GM18951 (cell line): ENCODE results near the gene RCOR1.

Experiments used
- POLR2A ChIP-seq: IDR thresholded peaks from 4 replicates; pipeline ENCODE4 v1.6.1; 2011; ENCODE audit warnings: mild to moderate bottlenecking; ENCODE audit not compliant: insufficient read length, insufficient read depth; ENCODE audit errors: extremely low read depth
- in situ Hi-C: fragments of 300-500 bp; cut with MboI; formaldehyde crosslinking; loops from one replicate; pipeline ENCODE4 v1.12.0; 2022; ENCODE audit warnings: low sequenced_read_pairs, mixed read lengths, inconsistent platforms; ENCODE audit not compliant: unreplicated experiment

Gene RCOR1

DNA sequence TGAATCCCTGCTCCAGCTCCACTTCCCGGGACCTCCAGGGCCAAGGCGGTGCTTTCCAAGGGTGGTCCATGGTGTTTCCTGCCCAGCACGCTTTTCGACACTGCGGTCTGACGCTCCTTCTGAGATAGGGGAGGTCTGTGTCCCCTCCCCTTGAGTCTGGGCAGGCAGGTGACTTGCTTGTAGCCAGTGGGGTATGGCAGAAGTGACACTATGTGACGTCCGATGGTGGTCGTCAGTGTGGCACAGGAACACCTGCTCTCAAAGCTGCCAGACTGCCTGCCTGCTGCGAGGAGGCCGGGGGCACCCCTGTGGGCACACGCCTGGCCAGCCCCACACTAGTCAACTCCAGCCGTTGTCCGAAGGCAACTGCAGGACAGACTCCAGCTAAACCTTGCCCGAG is 168.8 kb downstream of the RCOR1 start:
- TF ChIP-seq POLR2A, result no peak
- in situ Hi-C loops, result loop anchor here (10.0 kb wide), 1 partner anchor 156 kb away; no protein-coding TSS in a partner anchor

DNA sequence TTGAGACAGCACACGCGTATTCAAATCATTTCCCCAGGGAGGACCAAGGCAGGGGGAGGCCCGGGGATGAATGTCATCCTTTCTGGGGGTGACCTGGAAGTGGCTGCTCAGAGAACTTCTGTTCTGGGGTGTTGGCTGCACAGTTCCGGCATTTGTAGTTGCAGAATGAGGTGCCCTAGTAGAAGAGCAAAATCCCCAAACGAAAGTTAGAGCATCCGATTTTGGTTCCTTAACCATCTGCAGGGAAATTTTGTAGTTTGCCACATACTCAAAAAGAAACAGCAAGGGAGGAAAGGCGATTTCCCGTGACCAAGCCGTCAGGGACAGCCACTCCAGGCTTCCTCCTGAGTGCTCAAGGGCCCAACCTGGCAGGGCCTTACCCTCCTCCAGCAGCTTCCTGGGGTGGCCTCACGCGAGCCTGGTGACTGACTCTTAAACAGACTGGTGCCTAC is 171.8 kb downstream of the RCOR1 start:
- peak; percentile 38 for TF ChIP-seq POLR2A
- in situ Hi-C loops, result loop anchor here (10.0 kb wide), 1 partner anchor 159 kb away; no protein-coding TSS in a partner anchor

DNA sequence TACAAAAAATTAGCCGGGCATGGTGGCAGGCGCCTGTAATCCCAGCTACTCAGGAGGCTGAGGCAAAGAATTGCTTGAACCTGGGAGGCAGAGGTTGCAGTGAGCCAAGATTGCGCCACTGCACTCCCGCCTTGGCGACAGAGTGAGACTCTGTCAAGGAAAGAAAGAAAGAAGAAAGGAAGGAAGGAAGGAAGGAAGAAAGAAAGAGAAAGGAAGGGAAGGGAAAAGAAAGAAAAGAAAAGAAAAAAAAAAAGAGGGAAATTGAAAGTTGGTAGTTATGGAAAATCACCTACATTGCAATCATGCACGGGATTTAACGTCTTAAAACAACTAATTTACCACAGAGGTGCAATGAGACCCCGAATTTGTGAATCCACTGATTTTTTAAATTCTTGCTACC is 173.3 kb downstream of the RCOR1 start:
- in situ Hi-C loops, result loop anchor here (10.0 kb wide), 1 partner anchor 161 kb away; no protein-coding TSS in a partner anchor

DNA sequence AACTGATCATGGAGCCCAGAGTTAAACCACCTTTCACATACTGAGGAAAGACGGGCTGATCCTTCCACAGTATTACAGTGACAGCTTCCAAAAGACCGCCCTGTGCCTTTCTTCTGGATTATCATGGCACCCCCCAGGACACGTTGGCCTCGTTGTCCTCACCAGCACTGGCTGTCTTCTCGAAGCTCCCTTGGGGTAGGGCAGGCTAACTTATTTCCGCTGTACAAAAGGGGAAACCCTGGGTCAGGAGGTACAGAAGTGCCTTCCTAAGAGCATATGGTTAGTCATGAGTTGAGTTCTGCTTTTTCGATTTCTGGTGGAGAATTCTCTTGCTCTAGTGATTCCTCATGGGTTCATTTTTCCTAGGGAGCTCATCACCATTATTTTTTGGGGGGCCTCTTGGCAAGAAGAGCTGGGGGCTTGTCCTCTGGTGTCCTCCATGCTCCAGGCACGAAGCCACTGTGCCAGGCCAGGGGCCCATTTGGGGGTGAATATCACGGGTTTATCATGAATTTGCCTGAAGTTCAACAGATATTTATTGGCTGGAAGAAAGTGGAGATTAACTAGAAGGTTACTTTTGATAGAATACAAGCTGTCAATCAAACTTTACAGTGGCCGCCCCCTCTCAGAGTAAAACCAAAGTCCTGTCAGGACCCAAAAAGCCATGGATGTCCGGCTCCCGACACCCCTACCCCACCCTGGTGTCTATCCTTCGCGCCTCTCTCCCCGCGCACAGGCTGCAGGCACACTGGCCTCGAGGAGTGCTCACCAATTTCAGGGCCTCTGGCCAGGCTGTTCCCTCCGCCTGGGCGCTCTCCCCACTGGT is 176.0 kb downstream of the RCOR1 start:
- in situ Hi-C loops, result loop anchor here (10.0 kb wide), 1 partner anchor 164 kb away; no protein-coding TSS in a partner anchor
- peak; percentile 35 for TF ChIP-seq POLR2A

DNA sequence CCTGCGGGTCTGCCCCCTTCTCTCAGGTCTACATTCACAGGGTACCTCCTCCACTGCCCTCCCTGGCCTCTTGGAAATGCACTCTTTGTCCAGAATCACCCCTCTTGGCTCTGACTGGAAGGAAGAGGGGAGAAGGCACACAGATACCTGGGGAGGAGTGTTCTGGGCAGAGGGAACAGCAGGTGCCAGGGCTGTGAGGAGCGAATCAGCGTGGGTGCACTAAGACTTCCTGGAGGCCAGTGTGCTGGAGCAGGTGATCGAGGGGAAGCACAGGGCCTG is 176.5 kb downstream of the RCOR1 start:
- in situ Hi-C loops, result loop anchor here (10.0 kb wide), 1 partner anchor 164 kb away; no protein-coding TSS in a partner anchor

DNA sequence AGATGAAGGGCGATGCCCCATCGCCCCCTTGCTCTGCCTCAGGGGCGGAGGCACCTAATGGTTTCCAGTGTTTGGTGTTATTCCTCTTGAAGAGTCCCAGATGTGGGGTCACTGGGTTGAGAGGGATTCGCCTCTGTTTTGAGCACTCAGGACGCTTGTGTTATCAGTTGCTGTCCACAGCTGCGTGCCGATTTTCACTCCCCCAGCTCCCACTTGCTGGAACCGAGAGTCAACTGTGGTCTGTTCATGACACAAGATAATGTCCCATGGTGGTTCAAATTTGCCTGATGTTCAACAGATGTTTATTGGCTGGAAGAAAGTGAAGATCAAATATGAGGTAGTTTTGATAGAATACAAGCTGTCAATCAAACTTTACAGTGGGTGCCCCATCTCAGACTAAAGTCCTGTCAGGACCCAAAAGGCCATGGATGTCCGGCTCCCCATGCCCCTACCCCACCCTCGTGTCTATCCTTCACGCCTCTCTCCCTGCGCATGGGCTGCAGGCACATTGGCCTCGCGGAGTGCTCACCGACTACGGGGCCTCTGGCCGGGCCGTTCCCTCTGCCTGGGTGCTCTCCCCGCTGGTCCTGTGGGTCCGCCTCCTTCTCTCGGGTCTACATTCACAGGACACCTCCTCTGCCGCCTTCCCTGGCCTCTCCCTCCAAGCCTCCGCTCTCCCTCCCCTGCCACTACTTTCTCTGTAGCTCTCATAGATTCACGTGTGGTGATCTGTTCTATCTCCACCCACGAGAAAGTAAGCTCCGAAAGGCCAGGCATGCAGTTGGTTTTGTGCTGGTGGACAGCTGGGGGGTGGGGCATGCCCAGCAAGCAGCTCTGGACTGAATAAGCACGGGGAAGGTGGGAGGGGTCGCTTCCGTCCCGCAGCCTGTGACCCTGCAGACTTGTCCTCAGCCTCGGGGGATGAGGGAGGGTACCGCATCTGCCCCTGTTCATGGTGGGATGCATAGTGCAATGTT is 178.0 kb downstream of the RCOR1 start:
- no peak for TF ChIP-seq POLR2A
- in situ Hi-C loops, result no loop called here

More for the DNA sequence above, 176.5 kb downstream of the RCOR1 start:
- no peak for TF ChIP-seq POLR2A

DNA sequence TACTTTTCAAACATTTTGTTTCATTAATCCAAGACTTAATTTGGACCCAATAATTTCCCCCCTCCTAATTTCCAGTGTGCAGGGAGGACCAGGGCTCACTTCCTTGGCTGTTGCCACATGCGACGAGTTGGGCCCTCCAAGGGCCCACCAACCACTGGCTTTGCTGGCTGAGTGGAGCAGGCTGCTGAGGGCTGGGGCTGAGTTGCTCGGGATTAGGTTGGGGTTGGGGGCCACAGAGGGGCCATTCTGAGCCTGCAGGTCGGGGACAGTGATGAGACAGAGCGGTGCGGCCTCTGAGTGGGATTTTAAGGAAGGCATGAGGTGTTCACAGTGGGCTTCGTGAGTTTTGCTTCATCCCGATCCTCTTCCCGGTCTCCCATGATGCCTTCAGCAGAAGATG is 178.7 kb downstream of the RCOR1 start:
- TF ChIP-seq POLR2A, result no peak
- in situ Hi-C loops, result no loop called here

DNA sequence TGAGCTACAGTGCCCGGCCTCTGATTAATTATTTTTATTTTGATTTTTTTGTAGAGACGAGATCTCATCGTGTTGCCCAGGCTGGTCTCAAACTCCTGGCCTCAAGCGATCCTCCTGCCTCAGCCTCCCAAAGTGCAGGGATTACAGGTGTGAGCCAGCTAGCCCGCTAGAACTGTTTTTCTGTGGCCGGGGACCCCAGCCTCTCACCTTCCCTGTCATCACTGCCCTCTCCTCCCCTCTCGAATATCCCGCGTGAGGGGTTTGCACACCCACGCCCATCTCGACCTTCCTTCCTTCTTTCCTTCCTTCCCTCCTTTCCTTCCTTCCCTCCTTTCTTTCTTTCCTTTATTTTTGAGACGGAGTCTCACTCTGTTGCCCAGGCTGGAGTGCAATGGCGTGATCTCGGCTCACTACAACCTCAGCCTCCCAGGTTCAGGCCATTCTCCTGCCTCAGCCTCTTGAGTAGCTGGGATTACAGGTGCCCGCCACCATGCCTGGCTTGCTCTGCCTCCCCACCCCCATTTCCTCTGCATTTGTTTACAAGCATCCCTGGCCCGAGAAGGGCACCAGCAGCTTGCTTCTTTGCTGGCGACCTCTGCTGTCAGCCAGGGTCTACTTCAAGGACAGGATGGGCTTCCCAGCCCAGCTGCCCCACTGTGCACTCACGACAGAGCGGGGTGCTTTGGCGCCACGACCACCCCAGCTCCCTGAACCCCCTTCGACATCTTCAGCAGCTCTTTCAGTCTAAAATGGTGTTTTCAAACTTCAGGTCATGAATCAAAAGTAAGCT is 180.5 kb downstream of the RCOR1 start:
- in situ Hi-C loops, result no loop called here

DNA sequence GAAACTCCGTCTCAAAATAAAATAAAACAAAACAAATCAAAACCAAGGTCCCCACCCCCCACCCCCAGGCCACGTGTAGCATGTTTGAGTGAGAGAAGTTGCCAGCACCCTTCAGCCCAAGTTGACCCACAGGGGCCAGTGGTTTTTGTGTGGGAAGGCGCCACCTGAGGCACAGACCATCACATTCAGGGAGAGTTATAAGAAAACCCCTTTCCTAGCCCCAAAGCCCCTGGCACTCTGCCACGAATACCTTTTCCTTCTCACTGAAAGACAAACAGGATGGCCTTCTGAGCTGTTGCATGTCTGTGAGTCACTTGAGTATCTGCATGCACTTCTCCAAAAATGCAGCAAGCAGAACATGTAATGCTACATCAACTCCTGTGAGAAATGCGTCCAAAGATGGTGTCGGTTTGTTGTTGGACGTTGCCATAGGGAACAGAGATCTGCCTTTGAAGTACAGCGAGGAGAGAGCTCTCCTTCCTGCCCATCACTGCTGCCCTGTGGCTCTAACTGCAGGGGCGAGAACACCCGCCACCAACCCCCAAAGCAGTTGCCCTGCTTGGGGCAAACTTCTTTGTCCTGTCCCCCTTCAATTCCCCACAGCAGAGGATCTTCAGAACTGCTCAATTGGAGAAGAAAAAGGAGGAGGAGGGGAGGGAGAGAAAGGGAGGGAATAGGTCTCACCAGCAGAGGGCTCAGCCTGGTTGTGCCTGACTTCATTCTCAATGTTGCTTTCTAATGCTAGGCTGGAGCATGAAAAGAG is 182.1 kb downstream of the RCOR1 start:
- no peak for TF ChIP-seq POLR2A
- in situ Hi-C loops, result no loop called here

More for the DNA sequence above, 180.5 kb downstream of the RCOR1 start:
- no peak for TF ChIP-seq POLR2A

DNA sequence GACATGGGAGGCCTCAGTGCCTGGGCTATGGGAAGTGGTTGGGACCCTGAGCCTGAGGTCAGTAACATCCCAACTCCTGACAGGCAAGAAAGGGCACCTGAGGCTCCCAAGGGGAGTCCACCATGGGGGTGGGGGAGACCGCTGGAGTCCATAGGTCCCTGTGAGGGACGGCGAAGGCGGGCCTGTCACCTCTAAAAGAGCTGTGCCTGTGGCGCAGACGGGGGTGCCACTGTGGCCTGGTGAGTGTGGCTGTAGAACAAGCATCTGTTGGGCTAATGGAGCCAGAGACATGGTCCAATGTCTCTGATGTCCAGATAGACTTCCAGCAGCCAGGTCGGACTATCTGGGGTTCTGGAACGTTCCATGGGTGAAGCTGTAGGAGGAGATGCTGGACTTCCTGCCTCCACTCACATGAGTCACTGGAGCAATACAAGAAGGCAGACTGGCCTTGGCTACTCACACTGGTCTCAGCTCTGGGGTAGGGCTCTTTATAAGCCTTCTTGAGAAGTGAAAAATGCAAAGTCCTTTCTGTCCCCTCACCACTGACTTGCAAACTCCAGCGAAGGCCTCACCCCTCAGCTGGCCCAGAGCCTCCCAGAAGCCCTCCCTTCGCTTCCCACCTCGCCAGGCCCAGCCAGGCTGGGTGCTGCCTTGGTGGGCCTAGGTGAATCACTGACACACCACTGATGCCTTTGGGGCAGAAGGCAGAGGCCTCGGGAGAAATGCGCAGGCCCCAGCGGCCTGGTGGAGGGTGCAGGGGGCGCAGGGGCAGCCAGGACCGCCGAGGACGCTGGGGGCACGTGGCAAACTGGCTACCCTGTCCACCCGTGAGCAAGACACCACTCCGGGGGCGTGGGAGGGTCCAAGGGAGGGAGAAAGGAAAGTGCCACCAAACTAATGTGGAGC is 183.7 kb downstream of the RCOR1 start:
- TF ChIP-seq POLR2A, result peak; percentile 51
- in situ Hi-C loops, result no loop called here
